WERI-Rb-1 (cell line): ENCODE data around the gene GLUL.

Experiments
- DNase-seq: peaks from one replicate; pipeline ENCODE4 v3.0.0-alpha.2; 2020
- H3K27ac ChIP-seq: fragments of 250-450 bp; sonication (Bioruptor Pico); 2 replicates; pipeline ENCODE4 v1.5.1; 2020; ENCODE audit warnings: mild to moderate bottlenecking, moderate library complexity
- H3K27me3 ChIP-seq: fragments of 250-450 bp; sonication (Bioruptor Pico); 2 replicates; pipeline ENCODE4 v1.5.1; 2021; ENCODE audit warnings: mild to moderate bottlenecking, low read depth, moderate library complexity; ENCODE audit not compliant: insufficient read depth, severe bottlenecking
- H3K36me3 ChIP-seq: fragments of 250-450 bp; sonication (Bioruptor Pico); 2 replicates; pipeline ENCODE4 v1.5.1; 2020; ENCODE audit warnings: mild to moderate bottlenecking, moderate library complexity
- H3K4me3 ChIP-seq: 2 replicates; pipeline ENCODE4 v1.5.1; 2011; ENCODE audit warnings: low read depth, mild to moderate bottlenecking, control low read depth, low read length
- H3K9me3 ChIP-seq: fragments of 250-450 bp; sonication (Bioruptor Pico); 2 replicates; pipeline ENCODE4 v1.5.1; 2021; ENCODE audit warnings: mild to moderate bottlenecking, moderate library complexity; ENCODE audit not compliant: severe bottlenecking
- CTCF ChIP-seq: IDR thresholded peaks from 2 replicates; pipeline ENCODE4 v1.5.1; 2011; ENCODE audit warnings: low read depth, mild to moderate bottlenecking, control low read depth, inconsistent platforms, low read length

The GLUL gene

GRCh38 chr1:182332261-182333060, 59.1 kb downstream of the GLUL start:
- TF ChIP-seq CTCF, result no peak
- Histone ChIP-seq H3K4me3 (no peak overlapping the region), H3K36me3 (no peaks in the 10 kb centered on the region), H3K27me3 (no peaks in the 10 kb centered on the region), H3K27ac (no peak overlapping the region), H3K9me3 (no peaks in the 10 kb centered on the region)
- DNase-seq, result peak; percentile 35
